HPDE6-E6E7 (cell line): Measurements from ENCODE around the gene KNDC1.

Experiments
- DNase-seq: peaks from one replicate; pipeline ENCODE4 v3.0.0; 2011; ENCODE audit warnings: missing footprints; ENCODE audit errors: extremely low spot score

Gene KNDC1

DNA sequence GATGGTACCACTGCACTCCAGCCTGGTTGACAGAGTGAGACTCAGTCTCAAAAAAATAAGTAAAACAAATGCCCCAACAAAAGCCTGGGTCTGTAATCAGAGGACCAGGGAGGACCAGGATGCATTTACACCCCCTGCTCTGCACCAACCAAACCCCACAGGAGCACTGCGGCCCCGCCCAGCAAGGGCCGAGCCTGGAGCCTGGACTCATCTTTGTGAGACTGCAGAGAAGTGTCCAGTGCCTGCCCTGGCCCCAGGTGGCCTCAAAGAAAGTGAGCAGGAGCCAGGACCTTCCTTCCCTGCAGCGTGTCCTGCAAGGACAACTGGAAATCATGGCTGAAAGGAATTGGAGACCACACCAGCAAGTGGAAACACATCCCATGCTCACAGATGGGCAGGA lies 31.6 kb downstream of the KNDC1 start:
- DNase-seq: no peak

DNA sequence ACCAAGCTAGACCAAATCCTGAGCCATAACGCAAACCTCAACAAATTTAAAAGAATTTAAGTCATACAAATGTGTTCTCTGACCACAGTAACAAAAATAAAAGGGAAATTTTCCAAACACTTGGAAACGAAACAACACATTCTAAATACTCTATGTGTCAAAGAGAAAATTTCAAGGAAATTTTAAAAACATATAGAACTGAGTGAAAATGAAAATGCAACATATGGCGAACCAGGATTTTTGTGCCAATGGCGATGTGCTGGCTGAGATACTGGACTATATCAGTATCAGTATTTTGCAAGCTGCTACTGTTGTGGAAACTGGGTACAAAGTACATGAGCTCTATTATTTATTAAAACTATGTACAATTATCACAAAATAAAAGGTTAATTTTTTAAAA lies 34.1 kb downstream of the KNDC1 start:
- DNase-seq: no peak

DNA sequence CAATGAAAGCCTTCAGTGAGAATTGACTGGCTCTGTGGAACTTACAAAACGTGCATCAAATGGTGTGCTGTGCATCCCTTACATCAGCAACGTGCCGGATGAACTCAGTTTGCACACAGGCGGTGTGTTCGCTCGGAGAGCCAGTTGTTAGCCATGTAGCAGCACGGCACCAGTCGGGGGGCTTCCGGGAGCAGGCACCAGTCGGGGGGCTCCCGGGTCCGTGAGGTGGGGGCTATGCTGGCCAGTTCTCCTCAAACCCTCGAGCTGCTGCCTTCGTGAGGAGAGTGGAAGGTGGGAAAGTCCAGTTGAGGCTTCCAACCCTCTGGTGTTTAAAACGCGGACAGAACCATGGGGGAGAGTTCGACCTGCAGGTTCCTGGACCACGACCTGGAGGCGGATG lies 35.1 kb downstream of the KNDC1 start:
- DNase-seq: no peak

DNA sequence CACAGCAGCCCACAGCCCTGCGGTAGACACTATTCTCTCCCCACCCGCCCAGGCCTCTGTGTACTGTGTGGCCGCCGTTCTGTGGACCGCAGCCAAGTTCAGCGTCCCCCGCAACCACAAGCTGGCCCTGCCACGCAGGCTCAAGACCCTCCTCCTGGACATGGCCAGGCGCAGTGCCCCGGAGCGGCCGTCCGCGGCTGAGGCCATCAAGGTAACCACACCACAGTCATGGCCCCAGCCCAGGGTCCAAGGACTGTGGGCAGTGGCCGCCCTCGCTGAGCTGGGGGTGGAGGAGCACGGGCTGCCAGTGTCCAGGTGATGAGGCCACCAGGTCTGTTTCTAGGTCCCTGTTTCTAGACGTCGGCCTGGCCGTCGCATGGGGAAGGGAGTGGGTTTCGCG lies 35.6 kb downstream of the KNDC1 start:
- DNase-seq: no peak

DNA sequence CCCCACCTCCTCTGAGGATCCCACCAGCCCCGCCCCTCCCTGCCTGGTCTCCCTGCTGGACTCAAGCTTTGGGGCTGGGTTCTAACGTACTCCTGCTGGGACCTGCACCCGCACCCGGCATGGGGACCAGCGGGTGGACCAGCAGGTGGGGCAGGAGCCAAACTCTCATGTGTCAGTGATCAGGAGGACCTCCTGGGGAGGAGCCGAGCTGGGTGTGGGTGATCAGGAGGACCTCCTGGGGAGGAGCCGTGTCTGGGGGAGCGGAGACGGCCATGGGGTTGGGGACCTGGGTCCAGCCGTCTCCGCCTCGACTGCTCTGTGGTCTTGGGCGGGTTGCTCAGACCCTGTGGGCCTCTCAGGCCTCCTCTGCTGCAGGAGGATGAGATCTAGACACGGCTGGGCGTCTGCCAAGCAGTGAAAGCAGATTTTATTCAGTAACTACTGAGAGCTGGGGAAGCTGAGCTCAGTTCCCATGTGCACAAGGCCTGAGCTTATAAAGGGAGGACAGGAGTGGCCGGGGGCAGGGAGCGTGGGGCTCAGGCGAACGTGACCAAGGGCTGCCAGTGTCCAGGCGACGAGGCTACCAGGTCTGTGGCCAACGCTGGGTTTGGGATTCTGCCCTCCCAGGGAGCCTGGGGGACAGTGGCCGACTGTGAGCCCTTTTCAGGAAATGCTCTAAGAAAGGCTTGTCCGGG lies 36.3 kb downstream of the KNDC1 start:
- DNase-seq: no peak

GRCh38 chr10:133196936-133197758 lies 37.1 kb downstream of the KNDC1 start:
- no peak for DNase-seq

DNA sequence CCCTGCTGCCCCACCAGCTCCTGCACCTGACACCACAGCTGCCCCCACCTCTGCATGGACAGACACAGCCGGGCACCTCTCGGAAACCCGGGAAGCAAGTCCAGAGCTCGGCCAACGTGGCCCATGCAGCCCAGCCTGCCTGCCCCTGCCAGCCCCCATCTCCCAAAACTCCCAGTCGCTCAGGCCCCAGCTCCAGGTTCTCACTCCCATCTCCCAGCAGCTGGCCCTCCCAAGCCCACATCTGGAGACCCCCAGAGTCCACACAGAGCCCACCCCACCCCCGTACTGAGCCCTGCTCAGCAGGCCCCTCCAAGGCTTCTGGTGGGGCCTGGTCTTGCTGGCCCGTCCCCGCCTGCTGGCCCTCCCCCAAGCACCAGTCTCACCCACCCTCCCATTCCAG lies 37.8 kb downstream of the KNDC1 start:
- no peak for DNase-seq

- no peak for DNase-seq
These were observed 38.2 kb downstream of the KNDC1 start for GRCh38 chr10:133198206-133198605.

DNA sequence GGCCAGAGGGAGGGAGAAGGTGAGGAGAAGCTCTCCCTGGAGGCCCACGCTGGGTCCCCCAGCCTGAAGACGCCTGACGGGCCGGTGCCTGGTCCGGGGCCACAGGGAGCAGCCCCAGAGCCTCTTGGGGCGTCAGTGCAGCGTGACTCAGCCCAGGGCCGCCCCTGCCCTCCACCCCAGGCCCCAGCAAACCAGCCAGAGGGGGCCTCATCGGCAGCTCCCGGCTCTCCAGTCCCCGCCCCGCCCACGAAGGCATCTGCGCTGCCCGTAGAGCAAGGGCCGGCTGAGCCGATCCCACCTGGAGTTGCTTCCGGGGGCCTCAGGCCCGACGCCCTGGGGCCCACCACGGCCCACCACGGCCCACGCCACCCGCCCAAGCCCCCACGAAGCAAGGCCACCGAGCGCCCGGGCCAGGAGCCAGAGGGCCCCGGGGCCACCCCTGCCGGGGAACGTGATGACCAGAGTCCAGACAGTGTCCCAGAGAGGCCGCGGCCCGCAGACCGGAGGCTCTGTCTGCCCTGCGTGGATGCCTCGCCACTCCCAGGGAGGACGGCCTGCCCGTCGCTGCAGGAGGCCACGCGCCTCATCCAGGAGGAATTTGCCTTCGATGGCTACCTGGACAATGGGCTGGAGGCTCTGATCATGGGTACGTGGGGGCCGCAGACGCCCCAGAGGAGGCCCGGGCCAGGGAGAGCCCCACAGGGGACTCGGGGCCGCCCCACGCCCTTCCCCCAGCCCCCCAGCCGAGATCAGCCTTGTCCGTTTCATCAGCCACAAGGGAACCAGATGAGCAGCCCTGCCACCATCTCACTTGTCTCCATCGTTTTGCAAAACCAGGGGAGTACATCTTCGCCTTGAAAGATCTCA lies 38.8 kb downstream of the KNDC1 start:
- DNase-seq: no peak

GRCh38 chr10:133199488-133199885 lies 39.5 kb downstream of the KNDC1 start:
- no peak for DNase-seq

DNA sequence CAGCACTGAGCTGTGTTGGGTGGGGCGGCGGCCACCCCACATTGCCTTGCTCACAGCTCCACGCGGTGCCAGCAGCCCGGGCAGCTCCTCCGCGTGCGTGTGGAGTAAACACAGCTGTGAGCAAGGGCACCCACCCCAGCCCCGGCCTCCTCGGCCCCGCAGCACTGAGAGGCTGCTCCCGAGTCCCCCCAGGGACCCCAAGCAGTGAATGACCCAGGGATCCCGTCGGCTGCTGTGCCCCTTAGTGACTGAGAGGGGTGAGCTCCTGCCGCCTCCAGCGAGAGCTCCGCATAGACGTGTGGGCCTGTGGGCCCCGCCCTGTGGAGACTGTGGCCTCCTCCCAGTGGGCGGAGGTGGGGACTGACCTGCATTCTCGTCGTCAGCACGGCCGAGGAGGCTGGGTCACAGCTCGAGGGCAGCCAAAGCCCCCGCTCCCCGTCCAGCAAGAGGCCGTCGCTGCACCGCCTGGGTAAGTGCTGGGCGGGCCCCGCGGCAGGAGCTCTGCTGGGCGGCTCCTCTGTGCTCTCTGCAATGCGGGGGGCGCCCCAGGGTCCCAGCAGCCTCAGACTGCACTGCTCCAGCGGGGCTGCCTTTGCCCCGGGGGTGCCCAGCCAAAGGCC lies 40.1 kb downstream of the KNDC1 start:
- DNase-seq: no peak

DNA sequence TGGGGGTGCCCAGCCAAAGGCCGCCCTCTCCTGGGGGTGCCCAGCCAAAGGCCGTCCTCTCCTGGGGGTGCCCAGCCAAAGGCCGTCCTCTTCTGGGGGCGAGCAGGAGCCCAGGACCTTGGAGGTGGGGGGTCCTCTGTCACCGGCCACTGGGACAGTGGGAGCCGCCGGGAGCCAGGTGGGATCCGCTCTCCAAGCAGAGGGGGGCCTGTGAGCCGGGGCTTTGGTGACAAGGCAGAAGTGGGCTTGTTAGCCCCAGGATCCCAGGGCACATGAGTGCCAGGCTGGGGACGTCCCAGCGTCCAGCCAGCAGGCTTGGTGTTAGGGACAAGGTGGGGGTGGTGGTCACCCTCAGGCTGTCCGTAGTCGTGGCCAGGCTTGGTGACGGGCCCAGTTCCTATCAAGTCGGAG lies 40.6 kb downstream of the KNDC1 start:
- DNase-seq: no peak

- no peak for DNase-seq
These were observed 41.3 kb downstream of the KNDC1 start for GRCh38 chr10:133201151-133201947.

DNA sequence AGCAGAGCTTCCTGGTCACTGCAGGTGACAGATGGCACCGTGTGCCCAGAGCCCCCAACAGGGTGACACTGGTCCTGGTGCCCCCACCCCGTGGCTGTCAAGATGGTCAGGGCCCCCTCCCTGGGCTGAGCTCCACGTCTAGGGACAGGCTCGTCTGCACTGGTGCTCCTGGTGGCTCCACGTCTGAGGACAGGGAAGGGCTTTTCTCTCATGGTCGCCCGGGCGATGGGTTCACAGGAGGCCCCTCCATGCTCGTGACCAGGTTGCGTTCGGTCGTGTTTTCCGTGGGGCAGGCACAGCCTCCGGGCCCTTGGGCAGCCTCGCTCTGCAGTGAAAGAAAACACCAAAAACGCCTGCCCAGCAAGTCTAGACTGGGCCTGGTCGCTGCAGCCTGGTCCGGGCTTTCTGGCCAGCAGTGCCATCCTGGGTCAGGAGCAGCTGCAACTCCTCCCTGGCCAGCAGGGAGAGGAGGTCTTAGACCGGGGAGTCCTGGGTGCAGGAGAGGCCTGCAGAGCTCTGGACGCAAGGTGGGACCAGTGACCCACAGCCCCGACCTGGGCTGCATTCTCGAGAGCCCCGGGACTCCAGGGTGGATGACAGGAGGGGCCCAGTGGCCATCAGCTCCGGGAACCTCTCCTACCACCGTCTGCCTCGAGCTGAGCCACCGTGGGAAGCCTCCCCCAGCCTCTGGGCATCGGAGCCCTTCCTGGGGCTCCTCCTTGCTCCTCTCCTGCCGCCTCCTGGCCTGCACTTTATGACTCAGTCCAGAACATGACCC lies 42.1 kb downstream of the KNDC1 start:
- DNase-seq: no peak

- DNase-seq: no peak
These were observed 43.0 kb downstream of the KNDC1 start for GRCh38 chr10:133202778-133203651.

DNA sequence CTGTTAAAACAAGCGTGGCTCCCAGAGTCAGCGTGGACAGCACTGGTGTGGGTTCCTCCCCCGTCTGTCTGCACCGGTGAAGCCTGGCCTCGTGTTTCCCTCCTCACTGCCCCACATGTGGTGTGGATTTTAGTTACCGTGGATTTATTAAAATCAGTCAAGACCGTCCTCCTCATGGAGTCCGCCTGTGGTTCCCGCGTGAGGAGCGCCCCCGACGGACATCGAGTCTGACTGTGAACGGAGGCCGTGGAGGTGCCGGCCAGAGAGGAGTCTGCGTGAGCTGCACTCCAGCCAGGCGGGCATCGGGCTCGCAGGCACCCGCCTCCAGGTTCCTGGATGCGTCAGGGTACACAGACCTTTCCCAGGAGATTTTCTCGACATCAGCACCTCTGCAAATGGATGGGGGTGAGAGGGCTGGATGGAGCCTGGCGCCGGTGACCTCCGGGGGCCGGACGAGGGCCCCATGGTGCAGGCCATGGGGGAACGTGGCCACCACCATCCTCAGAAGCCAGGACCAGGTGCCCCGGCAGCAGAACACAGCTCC lies 43.7 kb downstream of the KNDC1 start:
- no peak for DNase-seq

GRCh38 chr10:133204226-133205015 lies 44.4 kb downstream of the KNDC1 start:
- no peak for DNase-seq

DNA sequence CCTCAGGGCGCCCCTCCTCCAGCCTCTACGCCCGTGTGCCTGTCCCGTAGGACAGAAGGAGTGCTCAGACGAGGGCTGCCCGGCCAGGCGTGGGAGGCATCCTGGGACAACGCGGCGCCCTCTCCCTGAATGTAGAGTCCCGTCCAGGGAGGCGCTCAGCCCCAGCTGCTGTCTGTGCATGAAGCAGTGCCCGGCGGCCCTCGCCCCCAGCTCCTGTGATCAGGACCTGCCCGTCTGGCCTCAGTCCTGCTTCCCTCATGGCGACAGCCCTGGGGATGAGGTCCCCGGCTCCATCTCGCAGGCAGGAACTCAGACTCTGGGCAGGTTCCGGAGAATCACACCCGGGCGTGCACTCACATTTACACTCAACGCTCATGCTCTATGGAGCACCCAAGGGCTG lies 45.1 kb downstream of the KNDC1 start:
- no peak for DNase-seq
